GM19099 (cell line): ENCODE measurements around the gene PIP4K2C.
A peak's percentile ranks its signal among the peaks of the same experiment; 100 is the strongest.

ENCODE experiments used
- POLR2A ChIP-seq: IDR thresholded peaks from 3 replicates; pipeline ENCODE4 v1.6.1; 2011; ENCODE audit warnings: low read depth; ENCODE audit not compliant: insufficient read length; ENCODE audit errors: extremely low read depth

Gene PIP4K2C

DNA sequence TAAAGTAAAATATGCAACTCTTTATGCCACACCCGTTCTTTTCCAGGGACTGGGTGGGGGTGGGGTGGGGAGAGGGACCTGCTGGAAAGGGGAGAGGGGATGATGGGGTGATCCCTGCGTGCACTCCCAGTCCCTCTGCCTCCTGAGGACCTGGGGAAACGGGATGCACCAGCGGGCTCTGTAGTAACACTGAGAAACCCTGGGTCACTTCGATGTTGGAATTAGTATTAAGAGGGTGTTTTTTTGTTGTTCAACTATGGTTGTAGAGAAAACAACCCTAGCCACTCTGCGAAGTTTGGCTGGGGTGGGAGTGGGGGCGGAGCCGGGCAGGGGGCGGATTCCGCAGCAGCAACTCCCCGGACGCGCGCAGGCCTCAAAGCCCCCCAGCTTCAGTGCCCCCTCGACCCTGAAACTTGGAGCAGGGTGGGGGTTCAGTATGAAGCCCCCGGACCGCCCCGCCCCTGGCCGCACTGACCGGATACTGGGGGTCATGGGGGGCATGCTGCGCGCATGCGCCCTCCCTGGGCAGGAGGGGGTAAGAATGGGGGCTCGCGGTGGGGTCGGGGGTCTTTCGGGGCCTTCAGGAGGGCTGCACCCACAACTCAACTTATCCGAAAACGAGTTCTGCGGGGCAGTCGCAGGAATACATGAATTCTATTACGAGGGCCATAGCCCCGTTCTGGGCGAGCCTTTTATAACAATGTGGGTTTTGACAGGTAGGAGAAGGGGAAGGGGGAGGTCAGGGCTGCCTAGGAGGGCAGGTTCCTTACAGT is 19.0 kb downstream of the PIP4K2C start:
- no peak for TF ChIP-seq POLR2A

DNA sequence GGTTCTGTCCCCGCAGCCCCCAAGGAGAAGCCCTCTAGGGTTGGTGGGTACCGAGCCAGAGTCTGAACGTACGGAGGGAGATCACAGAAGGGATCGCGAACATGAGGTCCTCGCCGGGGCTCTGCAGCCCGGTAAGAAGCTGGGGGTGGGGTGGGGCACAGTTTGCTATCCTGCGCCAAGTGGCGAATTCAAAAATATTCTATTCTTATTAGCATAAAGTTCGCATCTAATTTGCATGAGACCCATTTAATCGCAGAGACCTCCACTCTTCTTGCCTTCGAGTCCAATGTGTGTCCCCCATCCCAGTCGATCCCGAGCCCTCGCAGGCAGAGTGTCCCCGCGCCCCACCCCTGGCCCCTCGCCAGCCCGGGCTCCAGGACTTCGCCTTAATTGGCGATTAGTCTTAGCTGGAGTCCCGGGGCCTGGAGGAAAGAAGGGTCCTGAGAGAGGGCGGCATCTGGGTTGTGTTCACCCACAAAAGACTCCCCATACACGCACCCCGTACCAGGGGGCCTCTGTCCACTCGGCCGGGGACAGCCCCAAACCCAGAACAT is 19.6 kb downstream of the PIP4K2C start:
- TF ChIP-seq POLR2A, result no peak

DNA sequence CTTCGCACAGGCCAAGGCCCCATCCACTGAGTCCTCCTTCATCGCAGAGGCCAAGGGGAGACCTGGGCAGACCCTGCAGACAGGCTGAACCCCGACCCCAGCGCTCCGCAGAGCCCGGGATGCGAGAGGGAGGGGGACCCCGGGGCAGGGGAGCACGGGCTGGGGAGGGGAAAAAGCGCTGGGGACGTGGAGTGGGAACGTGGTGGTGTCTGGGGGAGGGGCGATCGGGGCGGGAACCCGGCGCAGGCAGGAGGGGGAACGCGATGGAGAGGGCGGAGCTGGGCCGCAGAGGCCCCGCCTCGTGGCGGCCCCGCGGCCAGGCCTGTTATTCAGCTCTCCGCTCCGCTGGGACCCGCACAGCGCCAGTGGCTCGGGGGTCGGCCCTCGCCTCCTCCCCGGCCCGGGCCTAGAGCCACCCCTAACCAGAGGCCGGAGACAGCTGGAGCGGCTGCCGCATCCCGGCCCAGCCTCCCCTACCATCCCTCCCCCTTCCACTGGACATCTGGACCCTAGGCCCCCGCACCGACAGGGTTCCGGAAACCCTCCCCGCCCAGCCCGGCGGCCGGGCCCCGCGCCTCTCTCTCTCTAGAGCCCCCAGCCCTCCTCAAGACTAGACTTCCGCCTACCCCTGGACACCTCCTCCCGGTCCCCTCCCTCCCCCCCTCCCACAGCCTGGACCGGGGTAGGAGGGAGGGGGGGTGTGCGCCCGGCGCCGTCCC is 20.3 kb downstream of the PIP4K2C start, which contains the start of gene ARHGEF25:
Gene ARHGEF25 (plus strand): TSS at position 328 of the 719 bp plus-strand sequence. CDS start 460 bp downstream, outside the sequence.
- peak; percentile 71 for TF ChIP-seq POLR2A

DNA sequence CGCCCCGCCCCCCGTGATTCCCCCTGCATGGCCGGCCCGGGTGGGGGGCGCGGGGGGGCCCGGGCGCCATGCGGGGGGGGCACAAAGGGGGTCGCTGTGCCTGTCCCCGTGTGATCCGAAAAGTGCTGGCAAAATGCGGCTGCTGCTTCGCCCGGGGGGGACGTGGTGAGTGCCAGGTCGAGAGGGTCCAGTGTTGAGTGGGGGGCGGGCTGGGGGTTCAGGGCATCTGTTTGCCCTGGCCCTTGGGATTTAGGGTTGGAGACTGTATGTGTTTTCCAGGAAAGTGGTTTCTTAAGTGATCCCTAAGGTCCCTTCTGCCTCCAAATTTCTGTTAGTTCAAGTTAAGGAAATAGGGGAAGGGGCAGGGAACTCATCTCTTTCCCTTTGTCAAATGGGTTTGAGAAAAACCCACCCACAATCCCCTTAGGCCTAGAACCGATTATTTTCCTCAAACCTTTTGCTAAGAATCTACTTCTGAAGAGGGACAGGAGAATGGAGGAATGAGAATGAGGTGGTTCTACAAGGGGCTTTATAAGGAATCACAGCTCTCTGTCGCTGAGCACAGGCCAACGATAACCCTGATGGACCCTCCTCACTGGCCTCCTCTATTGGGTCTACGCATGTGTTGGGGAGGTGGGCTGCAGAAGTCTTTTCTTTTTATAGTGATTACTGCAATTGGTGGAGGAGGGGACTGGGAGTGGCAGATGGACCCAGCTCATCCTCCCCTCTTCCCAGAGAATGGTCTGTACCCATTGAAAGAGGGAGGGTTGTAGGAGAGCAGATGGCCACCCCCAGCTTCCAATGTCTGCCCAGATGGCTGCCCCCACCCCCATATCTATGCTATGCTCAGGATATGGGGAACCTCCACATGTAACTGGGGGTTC is 21.1 kb downstream of the PIP4K2C start:
- TF ChIP-seq POLR2A, result no peak

DNA sequence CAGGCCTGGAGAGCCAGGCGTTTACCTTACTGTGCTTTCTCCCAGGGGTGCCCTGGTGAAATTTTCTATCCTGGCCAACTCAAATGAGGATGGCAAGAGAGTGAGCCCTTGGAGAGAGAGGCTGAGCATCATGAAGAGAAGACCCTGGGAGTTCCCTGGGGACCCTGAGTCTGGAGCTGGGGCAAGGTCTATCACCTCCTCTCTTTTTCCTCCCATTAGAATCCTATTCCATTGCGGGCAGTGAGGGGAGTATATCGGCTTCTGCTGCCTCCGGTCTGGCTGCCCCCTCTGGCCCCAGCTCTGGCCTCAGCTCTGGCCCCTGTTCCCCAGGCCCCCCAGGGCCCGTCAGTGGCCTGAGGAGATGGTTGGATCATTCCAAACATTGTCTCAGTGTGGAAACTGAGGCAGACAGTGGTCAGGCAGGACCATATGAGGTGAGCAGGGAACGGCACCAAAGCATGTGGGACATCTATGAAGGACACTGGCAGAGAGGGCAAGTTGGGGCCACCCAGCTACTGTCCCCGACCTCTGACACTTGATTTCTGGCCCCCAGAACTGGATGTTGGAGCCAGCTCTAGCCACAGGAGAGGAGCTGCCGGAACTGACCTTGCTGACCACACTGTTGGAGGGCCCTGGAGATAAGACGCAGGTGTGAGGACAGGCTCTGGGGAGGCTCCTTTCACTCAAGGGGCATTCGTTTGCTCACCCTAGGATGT is 21.9 kb downstream of the PIP4K2C start:
- TF ChIP-seq POLR2A, result no peak

DNA sequence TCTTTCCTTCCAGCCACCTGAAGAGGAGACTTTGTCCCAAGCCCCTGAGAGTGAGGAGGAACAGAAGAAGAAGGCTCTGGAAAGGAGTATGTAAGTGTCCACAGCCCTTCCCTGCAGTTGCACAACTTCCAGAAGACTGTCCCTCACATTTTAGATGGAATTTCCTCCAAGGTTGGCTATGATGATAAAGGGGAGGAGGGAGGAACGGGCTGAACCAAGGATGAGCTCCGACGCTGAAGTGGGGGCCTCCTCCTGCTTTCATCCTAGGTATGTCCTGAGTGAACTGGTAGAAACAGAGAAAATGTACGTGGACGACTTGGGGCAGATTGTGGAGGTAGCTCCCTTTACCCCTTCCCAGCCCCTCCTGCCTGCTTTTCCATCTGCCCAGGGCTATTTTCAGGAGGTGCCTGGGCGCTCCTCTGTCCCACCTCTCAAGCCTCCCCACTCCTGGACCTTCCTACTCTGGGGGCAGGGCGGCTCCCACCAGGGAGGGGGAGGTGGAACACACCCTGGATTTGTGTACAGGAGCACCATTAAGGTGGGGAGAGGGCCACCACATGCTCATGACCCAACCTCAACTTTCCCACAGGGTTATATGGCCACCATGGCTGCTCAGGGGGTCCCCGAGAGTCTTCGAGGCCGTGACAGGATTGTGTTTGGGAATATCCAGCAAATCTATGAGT is 22.6 kb downstream of the PIP4K2C start:
- no peak for TF ChIP-seq POLR2A

DNA sequence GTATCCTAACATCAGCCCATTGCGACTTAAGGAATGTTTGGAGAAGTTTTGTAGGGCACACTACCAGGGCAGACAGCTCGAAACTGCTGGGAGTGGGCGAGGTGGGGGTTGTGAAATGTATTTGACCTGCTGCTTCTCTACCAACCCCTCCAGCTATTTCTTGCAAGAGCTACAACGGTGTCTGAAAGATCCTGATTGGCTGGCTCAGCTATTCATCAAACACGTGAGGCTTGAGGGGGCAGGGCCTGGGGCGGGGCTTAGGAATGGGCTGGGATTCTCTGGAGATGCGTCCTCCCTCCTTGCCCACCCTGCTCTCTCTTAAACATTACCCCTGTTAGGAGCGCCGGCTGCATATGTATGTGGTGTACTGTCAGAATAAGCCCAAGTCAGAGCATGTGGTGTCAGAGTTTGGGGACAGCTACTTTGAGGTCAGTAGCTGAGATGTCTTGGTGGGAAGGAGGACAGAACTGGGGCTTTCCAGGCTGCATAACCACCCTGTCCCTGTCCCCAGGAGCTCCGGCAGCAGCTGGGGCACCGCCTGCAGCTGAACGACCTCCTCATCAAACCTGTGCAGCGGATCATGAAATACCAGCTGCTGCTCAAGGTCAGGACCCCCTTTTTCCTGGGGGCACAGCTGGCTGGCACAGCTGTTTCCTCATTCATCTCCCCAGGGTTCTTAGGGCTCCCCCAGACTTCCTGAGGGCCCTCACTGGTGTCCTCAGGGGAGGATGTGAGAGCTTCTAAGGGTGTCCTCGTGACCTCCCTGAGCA is 23.4 kb downstream of the PIP4K2C start:
- no peak for TF ChIP-seq POLR2A

DNA sequence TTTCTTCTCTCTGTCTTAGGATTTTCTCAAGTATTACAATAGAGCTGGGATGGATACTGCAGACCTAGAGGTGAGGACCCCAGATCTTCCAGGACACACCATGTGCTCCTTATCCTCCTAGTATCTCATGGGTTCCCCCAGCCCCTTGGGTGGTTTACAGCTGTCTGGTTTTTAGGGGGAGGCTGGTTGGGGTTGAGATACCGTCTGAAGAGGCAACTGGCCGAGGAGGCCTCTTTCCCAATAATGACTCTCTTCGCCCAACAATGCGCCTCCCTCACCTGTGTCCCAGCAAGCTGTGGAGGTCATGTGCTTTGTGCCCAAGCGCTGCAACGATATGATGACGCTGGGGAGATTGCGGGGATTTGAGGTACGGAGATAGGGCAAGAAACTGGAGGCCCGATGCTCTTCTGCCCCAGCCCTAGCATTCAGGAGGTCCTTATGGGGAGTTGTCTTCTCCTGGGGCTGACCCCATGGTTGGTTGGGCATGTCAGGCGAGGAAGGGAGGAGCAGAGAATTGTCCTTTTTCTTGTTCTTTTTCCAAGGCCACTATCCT is 24.0 kb downstream of the PIP4K2C start:
- no peak for TF ChIP-seq POLR2A

DNA sequence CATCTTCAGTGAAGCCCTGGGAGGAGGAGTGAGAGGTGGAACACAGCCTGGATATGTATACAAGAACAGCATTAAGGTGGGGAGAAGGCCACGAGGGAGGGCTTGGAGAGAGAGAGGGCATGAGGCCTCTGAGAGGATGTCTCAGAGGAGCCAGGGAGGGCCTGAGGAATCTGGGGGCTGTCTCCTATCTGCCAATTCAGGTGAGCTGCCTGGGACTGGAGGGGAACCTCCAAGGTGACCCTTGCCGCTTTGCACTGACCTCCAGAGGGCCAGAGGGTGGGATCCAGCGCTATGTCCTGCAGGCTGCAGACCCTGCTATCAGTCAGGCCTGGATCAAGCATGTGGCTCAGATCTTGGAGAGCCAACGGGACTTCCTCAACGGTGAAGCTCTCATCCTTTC is 24.6 kb downstream of the PIP4K2C start:
- TF ChIP-seq POLR2A, result no peak

DNA sequence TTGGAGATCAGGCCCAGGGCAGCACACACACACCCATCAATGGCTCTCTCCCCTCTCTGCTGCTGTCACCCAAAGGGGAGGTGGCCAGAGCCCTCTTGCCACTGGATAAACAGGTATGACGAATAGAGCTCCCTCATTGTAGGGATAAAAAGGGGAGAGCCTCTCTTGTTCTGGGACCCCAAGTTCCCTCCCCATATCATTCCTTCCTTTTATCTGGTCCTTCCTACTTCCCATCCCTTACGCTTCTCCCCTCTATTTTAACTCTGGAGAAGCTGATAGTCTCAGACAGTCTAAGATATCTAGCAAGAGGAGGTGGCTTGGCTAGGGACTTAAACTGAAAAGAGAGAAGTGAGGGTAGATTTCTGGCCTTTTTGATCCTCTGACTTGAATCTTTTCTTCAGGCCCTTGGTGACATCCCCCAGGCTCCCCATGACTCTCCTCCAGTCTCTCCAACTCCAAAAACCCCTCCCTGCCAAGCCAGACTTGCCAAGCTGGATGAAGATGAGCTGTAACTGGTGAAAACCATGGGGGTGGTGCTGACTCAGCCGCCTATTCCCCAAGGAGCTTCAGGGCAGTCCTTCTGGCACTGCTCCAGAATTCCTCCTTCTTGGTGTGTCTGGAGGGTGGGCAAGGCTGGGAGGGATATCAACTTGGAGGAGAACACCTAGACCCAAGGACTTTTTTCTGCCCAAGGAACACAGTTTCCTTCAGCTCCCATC is 25.6 kb downstream of the PIP4K2C start:
- no peak for TF ChIP-seq POLR2A

DNA sequence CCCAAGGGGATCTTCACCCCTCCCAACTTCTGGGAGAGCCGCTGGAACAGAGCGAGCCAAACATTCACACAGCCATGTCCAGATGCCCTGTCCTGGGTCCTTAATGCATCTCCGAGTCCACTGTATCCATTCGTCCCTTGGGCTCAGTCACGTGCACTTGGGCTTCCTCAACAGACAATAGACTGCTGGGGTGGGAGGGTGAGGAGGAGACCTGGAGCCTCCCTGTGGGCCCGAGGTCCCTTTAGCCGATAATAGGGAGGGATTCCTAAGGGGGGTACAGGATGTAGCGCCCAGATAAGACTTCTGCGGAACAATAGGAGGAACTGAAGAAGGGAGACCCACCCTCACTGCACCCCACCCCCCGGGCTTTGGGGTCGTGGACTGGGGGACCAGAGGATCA is 26.9 kb downstream of the PIP4K2C start:
- TF ChIP-seq POLR2A, result no peak

DNA sequence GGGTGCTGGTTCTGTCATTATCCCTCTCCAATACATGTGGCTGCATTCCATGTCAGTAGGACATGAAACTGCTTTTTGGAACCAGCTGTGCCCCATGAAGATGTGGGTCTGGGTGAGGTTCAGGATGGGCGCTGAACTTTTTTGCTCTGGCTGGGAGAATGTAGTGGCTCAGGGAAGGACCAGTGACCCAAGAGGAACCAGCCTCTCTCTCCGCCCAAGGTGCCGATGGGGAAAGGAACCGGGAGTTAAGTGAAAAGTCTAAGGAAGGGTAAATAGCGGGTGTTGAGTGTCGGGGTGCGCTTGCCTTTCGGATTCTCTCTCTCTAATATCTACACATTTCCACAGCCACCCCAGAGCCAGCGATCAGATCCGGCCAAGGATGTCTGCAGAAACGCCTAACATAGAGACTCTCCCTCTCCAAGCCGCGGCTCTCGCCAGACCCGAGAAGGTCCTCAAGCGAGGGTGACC is 28.0 kb downstream of the PIP4K2C start:
- no peak for TF ChIP-seq POLR2A
